CMK (cell line): ENCODE results near the gene EPS8L3.
"Not testable (repeated sequence)": the region's sequence is repeated elsewhere in the genome, so short reads cannot be mapped to it uniquely, and the experiment has no call there.

Source experiments
- DNase-seq: peaks from one replicate; pipeline ENCODE4 v3.0.0-alpha.2; 2010; ENCODE audit warnings: low read depth

EPS8L3 gene, protein sequence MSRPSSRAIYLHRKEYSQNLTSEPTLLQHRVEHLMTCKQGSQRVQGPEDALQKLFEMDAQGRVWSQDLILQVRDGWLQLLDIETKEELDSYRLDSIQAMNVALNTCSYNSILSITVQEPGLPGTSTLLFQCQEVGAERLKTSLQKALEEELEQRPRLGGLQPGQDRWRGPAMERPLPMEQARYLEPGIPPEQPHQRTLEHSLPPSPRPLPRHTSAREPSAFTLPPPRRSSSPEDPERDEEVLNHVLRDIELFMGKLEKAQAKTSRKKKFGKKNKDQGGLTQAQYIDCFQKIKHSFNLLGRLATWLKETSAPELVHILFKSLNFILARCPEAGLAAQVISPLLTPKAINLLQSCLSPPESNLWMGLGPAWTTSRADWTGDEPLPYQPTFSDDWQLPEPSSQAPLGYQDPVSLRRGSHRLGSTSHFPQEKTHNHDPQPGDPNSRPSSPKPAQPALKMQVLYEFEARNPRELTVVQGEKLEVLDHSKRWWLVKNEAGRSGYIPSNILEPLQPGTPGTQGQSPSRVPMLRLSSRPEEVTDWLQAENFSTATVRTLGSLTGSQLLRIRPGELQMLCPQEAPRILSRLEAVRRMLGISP

DNA sequence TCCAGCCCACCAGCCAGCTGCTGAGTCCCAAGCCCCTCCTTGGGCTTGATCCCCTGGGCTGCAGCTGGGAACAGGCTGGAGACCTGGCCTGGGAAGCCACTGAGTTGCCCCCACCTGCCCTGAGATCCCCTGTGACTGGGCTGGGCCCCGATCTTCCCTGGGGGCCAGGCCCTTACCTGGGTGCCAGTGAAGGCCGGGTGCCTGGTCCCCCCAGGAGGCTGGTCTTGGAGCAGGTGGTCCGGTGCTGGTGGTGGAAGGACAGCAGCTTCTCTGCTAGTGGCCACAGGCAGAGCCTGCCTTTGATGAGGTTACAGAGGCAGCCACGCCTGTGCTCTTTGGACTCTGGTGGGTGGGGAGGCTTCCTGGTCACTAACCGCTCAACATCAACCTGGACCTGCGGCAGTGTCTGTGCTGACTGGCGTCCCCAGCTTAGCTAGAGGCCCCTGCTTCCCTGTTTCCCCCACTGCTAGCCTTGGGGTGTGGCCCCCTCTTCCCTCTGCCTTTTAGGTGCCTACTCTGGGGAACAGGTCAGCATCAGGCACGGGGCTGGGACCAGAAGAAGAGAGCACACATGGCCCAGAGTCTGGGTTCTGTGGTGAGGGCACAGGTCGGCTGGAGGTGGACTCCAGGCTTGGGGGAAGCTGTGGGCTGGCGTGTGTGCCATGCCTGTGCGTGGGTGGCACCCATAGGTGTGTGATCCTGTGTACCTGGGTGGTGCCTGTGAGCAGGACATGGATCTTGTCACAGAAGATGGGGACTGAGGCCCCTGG, at the start of gene EPS8L3:
EPS8L3 (minus strand) TSS at position 278 of the 770 bp plus-strand sequence. CDS start 2,174 bp downstream, outside the sequence.
- no peak for DNase-seq

- DNase-seq: no peak
These were observed 49.1 kb upstream of the EPS8L3 start for GRCh38 chr1:109812691-109813393.

DNA sequence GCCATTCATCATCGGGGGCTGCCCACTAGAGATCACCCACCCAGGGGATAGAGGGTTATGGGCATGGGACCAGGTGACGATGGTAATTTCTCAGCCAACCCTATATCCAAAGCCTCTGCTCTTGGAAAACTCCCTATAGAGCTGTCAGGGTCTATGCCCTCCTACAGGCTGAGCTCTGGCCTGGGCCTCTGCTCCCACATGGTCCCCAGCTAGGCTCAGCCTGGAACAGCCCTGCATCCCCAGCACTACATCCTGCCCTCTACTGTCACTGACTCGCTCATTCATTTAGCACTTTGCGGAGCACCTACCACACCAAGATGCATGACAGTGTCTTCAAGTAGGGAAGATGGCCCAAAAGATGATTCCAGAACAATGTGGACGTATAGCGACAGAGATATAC, 45.0 kb upstream of the EPS8L3 start:
- DNase-seq: no peak

GRCh38 chr1:109807822-109808680, 44.3 kb upstream of the EPS8L3 start:
- DNase-seq: no peak

DNA sequence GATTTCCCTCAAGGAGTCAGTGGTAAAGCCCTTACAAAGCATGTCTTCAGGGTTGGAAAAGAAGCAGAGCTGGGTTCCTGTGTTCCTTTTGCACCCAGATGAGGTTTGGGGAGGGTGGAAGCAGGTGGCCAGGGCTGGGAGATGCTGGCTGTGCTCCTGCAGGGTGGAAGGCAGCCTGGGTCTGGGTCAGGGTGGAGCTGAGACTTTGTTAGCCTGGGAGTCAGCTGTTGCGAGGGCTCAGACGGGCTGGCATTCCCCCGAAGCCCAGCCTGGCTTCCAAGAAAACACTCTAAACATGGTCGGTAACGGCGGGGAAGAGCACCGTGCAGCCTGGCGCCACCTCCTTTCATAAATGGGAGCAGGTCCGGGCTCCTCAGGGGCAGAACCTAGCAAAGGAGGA, 43.7 kb upstream of the EPS8L3 start:
- DNase-seq: no peak

DNA sequence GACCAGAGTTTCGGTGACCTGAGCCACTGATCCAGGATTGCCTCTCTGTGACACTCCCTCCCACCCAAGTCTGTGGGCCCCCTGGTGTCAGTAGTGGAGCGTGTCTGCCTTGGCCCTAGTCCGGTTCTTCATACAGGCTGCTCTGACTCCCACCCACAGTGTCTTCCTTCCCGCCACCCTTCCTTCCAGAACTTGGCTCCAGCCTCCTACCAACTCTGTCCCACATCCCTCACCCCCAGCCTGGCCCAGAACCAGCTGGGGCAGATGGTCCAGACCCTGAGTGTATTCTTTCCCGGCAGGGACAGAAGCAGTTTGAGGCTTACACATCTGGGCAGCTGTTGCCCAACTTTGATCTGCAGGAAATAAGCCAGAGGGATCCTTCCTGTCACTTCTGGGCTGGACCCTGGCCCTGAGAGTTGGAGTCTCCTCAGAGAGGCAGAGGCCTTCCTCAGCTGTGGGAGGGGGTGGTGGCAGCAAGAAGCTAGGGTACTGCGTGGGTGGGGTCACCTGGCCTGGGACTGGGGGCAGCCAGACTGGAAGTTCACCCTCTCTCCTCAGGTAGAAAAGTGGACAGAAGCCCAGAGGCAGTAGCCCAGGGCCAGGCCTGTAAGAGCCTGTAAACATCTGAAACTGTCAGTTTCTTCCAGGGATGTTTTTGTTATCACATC, 43.1 kb upstream of the EPS8L3 start:
- DNase-seq: no peak

GRCh38 chr1:109805486-109806165, 41.9 kb upstream of the EPS8L3 start:
- no peak for DNase-seq

- DNase-seq: no peak
These were observed 40.9 kb upstream of the EPS8L3 start for GRCh38 chr1:109804660-109805059.

DNA sequence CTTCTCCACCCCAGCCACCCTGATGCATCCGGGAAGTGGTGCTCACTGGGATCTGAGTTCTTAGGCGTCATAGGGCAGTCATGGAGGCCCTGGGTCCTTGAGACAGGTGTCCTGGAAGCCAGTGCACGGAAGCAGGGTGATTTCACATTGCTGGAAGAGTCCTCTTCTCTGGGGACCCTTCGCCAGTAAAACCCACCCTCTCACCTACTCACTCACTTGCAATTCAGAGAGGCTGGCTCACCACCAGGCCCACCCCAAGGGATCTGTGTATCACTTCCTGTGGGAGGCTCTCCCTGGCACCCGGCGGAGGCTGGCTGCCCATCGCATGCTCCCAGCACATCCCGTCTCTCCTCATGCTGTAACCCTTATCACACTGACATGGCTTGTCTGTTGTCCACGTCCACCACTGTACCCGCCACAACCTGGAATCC, 40.2 kb upstream of the EPS8L3 start:
- DNase-seq: no peak

GRCh38 chr1:109802901-109803561, 39.3 kb upstream of the EPS8L3 start:
- no peak for DNase-seq

DNA sequence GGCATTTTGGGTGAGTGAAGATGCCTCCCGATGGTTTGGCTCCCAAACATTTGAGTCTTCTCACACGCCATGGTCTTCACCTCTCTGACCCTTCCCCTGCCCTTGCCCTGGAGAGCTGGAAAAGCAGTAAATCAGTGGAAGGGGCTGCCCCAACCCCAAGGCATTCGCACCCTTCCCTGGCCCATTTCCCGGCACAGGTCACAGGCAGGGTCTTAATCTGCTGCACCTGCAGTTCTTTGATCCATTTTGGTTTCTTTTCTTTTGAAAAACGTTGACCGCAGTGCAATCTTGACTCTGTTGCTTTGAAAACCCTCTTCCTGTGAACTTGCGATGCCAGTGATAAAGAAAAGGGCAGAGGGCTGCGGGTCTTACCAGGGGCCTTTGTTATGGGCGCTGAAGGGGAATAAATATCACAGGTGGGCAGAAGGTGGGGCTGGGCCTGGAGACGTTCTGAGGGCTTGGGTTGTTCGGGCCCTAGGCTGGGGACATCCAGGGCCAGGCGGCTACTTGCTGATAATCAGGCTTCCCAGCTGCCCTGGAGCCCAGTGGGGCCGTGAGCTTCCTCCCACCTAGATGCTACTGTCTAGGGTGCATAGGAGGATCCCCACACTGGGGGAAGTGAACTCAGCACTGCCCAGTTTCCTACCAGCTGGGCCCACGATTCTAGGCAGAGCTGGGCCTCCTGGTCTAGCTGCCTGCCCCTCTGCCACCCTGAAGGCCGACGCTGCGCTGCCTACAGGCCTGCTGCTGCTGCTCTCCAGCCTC, 38.6 kb upstream of the EPS8L3 start:
- no peak for DNase-seq

- DNase-seq: no peak
These were observed 38.0 kb upstream of the EPS8L3 start for GRCh38 chr1:109801791-109802135.

DNA sequence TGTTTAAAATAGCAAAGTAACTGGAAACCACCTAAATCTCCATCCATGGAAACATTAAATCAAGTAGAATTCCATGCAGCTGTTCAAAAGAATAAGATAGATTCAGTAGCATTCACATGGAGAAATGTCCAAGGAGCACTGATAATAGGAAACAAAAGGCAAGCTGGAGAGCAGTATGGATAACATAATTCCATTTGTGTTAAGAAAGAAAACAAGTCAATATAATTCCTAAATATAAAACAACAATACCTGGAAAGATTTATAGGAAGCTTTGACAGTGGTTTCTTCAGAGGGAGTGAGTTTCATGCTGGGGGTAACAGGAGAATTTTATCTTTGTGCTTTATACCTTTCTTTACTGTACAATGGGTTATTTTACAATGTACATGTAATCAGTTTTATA, 36.6 kb upstream of the EPS8L3 start:
- DNase-seq: no peak

- no peak for DNase-seq
These were observed 35.7 kb upstream of the EPS8L3 start for GRCh38 chr1:109799445-109799844.

DNA sequence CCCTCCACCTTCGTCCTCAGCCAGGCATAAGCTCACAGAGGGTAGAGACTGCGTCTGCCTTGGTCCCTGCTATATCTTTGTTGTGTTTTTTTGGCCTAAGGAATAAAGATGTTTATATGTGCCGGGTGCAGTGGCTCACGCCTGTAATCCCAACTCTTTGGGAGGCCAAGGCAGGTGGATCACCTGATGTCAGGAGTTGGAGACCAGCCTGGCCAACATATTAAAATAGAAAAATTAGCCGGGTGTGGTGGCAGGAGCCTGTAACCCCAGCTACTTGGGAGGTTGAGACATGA, 33.5 kb upstream of the EPS8L3 start:
- not testable (repeated sequence) for DNase-seq

GRCh38 chr1:109796484-109797302, 33.0 kb upstream of the EPS8L3 start:
- no peak for DNase-seq

DNA sequence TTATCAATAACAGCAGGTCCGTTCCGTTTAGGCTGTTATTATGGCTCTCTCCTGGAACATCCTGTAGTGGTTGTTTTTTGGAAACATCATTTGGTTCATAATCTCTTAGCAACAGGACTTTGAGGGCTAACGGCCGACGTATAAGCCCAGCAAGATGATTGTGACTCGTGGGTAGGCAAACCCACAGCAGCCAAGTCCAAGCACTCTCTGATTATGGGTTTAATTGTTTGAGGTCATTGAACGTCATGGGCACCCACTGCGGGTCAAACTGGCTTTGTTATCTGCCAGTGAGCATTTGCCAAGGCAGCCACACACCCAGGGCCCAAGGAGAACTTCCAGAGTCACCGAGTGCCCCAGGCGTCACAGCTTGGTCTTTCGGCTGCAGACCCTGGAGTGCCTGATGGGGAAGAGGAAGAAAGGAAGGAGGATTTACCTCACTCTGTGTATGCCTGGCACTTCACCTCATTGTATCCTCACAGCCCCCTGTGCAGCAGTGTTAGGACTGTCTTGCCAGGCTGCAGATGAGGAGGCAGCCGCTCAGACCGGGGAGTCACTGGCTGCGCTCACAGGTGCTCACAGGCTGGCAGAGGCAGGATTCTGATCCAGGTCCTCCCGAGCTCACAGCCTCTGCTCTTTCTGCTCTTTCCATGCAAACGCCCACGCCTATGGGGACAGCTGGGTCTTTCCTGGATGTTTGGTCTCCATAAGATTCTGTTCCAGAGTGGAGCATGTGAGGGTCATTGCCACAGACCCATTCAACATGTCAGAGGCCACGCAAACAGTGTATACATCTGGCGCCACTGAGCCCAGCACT, 30.8 kb upstream of the EPS8L3 start:
- no peak for DNase-seq
